T-cell (primary cell): ENCODE data around the gene PLCG2. TPM values are rescaled to one million over a fixed set of nuclear protein-coding genes. Genes with fewer than 3 reads are reported as not detected.
"Not testable (repeated sequence)": the region's sequence is repeated elsewhere in the genome, so short reads cannot be mapped to it uniquely, and the experiment has no call there.

Experiments used
- ATAC-seq, 4 experiments: fragments of 200-7000 bp in 3 of 4; fragments of 150-1000 bp in 1 of 4; cut with Tn5 transposase; replicated peaks in 1 of 4; 1 replicate in 3 of 4; 2 replicates in 1 of 4; pipeline ENCODE4 v1.10.0; 2021; ENCODE audit warnings: moderate library complexity in 3 of 4, mild to moderate bottlenecking in 2 of 4, moderate number of reproducible peaks in 1 of 4
- CTCF ChIA-PET, 2 donors: fragments of 300-600 bp; sonication (Branson Sonifier 250); formaldehyde crosslinking; loops; one replicate each; lab custom pipeline; 2022; ENCODE audit warnings: antibody characterized with exemption in 2 of 2; lab: Charles Lee
- POLR2A ChIA-PET, 2 donors: fragments of 300-600 bp; sonication (Branson Sonifier 250); formaldehyde crosslinking; loops; one replicate each; lab custom pipeline; 2022; ENCODE audit warnings: antibody characterized with exemption in 2 of 2; lab: Charles Lee
- DNase-seq, 35 experiments: peaks; one replicate each; pipeline versions ENCODE4 v3.0.0 to v3.0.0-alpha.2; 2013 to 2023
- H3K27ac ChIP-seq: one replicate; pipeline ENCODE4 v1.5.1; 2013; ENCODE audit warnings: low read length
- H3K27me3 ChIP-seq, 2 experiments: replicated peaks in 1 of 2; 1 replicate in 1 of 2; 2 replicates in 1 of 2; pipeline versions ENCODE4 v1.6.1 to v1.7.0; 2013; ENCODE audit warnings: low read length in 1 of 2, mixed read lengths in 1 of 2; ENCODE audit not compliant: control insufficient read depth in 2 of 2, insufficient read depth in 2 of 2; ENCODE audit errors: extremely low read depth in 1 of 2
- H3K36me3 ChIP-seq, 2 donors: 1 replicate in 1 of 2; 2 replicates in 1 of 2; pipeline versions ENCODE4 v1.6.1 to v1.7.0; 2013; ENCODE audit warnings: low read length in 1 of 2; ENCODE audit not compliant: control insufficient read depth in 2 of 2, insufficient read depth in 1 of 2; ENCODE audit errors: extremely low read depth in 1 of 2
- H3K4me1 ChIP-seq, 2 experiments: 1 replicate in 1 of 2; 2 replicates in 1 of 2; pipeline versions ENCODE4 v1.6.1 to v1.7.0; 2013; ENCODE audit warnings: low read length in 2 of 2, mixed read lengths in 1 of 2; ENCODE audit not compliant: insufficient read depth in 2 of 2, control insufficient read depth in 1 of 2; ENCODE audit errors: extremely low read depth in 1 of 2
- H3K4me3 ChIP-seq, 2 donors: 1 replicate in 1 of 2; 2 replicates in 1 of 2; pipeline versions ENCODE4 v1.5.1 to v1.7.0; 2013; ENCODE audit warnings: mild to moderate bottlenecking in 2 of 2, low read length in 1 of 2, moderate library complexity in 1 of 2; ENCODE audit not compliant: control insufficient read depth in 1 of 2; ENCODE audit errors: extremely low read depth in 1 of 2
- H3K9me3 ChIP-seq: 2 replicates; pipeline ENCODE4 v1.7.0; 2013
- H3K27ac Mint-ChIP-seq, 2 donors: one replicate each; pipeline ENCODE4 v1.8.0; 2020 to 2021; ENCODE audit warnings: mild to moderate bottlenecking in 2 of 2, mixed read lengths in 2 of 2
- H3K27me3 Mint-ChIP-seq, 2 donors: one replicate each; pipeline ENCODE4 v1.8.0; 2021 to 2022; ENCODE audit warnings: mixed read lengths in 2 of 2
- H3K36me3 Mint-ChIP-seq: one replicate; pipeline ENCODE4 v1.8.0; 2021; ENCODE audit warnings: mixed read lengths
- H3K4me1 Mint-ChIP-seq, 3 donors: one replicate each; pipeline ENCODE4 v1.8.0; 2020 to 2022; ENCODE audit warnings: mixed read lengths in 3 of 3, mild to moderate bottlenecking in 1 of 3
- H3K4me3 Mint-ChIP-seq, 3 donors: one replicate each; pipeline ENCODE4 v1.8.0; 2020 to 2022; ENCODE audit warnings: mild to moderate bottlenecking in 3 of 3, mixed read lengths in 3 of 3, moderate library complexity in 3 of 3
- H3K9me3 Mint-ChIP-seq, 3 donors: one replicate each; pipeline ENCODE4 v1.8.0; 2020 to 2022; ENCODE audit warnings: mixed read lengths in 3 of 3
- WGBS: methylation state at CpG from one replicate; pipeline ENCODE4 v1.1.5; 2013; ENCODE audit warnings: missing lambda C conversion rate; ENCODE audit not compliant: insufficient coverage; 5-methylcytosine and 5-hydroxymethylcytosine counted together
- total RNA-seq, 35 experiments: library from RNA in 6 of 35; stranded (reverse) in 6 of 35; fragments of 120-200 nt in 1 of 35; gene quantifications; one replicate each; pipeline versions ENCODE4 v1.2.1 to v1.2.4 and lab custom pipeline; 2013 to 2026

The PLCG2 gene
- total RNA-seq, 5 donors from 2014 or later (not counting 1 experiment from before 2014, with no cell fraction given) = 7.5 to 27.1 (median 12.1) TPM

DNA sequence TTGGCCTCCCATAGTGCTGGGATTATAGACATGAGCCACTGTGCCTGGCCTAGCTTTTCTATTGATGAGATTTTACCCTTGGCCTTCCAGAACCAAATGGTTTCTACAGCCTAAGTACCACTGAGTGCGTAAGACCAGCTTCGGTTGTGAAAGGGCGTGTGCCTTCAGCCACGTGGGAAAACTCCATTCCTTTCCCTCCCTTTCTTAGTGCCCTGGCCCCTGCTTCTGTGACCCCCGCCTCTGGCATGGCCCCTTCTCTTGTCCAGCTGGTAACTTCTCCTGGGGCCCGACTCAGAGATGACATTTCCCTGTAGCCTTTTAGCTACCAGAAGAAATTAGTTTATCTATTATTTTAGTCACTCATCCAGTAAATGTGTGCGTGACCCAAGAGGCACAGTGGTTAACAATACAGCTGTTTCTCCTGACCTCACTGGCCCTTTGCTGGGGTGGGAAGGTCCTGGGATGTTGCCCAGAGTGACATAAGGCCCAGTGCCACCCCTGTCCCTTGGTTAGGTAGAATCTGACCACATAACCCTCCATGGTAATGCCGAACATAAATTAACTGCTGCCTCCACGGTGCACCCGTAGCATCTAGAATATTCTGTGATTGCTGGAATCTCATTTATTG lies 97.3 kb downstream of the PLCG2 start:
- Histone ChIP-seq H3K27me3 (no peaks in the 10 kb centered on the region), H3K4me3 (no peak overlapping the region), H3K9me3 (no peaks in the 10 kb centered on the region), H3K27ac (no peak overlapping the region), H3K36me3 (no peaks in the 10 kb centered on the region), H3K4me1 (peaks cover 0 to 12% of the 10 kb centered on the region in 2 experiments)
- no peak overlapping the region for H3K27ac Mint-ChIP-seq
- no peaks in the 10 kb centered on the region for H3K36me3 Mint-ChIP-seq
- ATAC-seq (no peak), DNase-seq (no peak)
- 91% methylated on average over 7 of the region's 10 CpGs for WGBS
- H3K4me1 Mint-ChIP-seq = peaks cover 0 to 16% (median 13%) of the 10 kb centered on the region in 3 donors
- CTCF ChIA-PET = interaction anchor here (0.5 to 1.0 kb wide), 2 partner anchors 355 to 511 kb away, joined by 3 to 6 read pairs; no protein-coding TSS in a partner anchor
- POLR2A ChIA-PET = no interaction called here
- H3K9me3 Mint-ChIP-seq = no peaks in the 10 kb centered on the region
- no peak overlapping the region for H3K4me3 Mint-ChIP-seq
- H3K27me3 Mint-ChIP-seq = peaks cover 0 to 5% of the 10 kb centered on the region in 2 donors

DNA sequence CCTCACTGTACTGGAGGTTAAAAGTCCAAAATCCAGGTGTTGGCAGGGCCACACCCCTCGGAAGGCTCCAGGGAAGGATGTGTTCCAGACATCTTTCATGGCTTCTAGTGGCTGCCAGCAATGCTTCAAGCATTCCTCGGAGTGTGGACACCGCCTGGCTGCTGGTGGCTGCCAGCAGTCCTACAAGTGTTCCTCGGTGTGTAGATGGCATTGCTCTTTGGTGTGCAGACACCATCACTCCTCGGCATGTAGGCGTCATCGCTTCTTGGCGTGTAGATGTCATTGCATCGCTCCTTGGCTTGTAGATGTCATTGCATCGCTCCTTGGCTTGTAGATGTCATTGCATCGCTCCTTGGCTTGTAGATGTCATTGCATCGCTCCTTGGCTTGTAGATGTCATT lies 98.4 kb downstream of the PLCG2 start:
- H3K9me3 Mint-ChIP-seq, H3K27ac Mint-ChIP-seq, H3K27ac ChIP-seq, H3K27me3 ChIP-seq, H3K4me3 Mint-ChIP-seq, H3K36me3 Mint-ChIP-seq, H3K36me3 ChIP-seq, H3K9me3 ChIP-seq, ATAC-seq, H3K4me3 ChIP-seq, POLR2A ChIA-PET, H3K27me3 Mint-ChIP-seq, CTCF ChIA-PET, DNase-seq: not testable (repeated sequence)
- H3K4me1 ChIP-seq = peaks cover 0 to 10% of the 10 kb centered on the region in 2 experiments
- H3K4me1 Mint-ChIP-seq = peaks cover 0 to 14% (median 9%) of the 10 kb centered on the region in 3 donors
- 95% methylated on average over 12 of the region's 12 CpGs for whole genome bisulfite sequencing

- H3K4me1 Mint-ChIP-seq = peaks cover 0 to 6% (median 3%) of the 10 kb centered on the region in 3 donors
- H3K4me3 Mint-ChIP-seq = no peak overlapping the region
- H3K9me3 Mint-ChIP-seq = no peaks in the 10 kb centered on the region
- Histone ChIP-seq H3K4me1 (peaks cover 0 to 6% of the 10 kb centered on the region in 2 experiments), H3K4me3 (no peak overlapping the region), H3K27ac (no peak overlapping the region), H3K27me3 (no peaks in the 10 kb centered on the region), H3K9me3 (no peaks in the 10 kb centered on the region), H3K36me3 (no peaks in the 10 kb centered on the region)
- H3K27ac Mint-ChIP-seq = no peak overlapping the region
- H3K27me3 Mint-ChIP-seq = peaks cover 0 to 5% of the 10 kb centered on the region in 2 donors
- ChIA-PET POLR2A (no interaction called here), CTCF (no interaction called here)
- 91% methylated on average over 10 of the region's 10 CpGs for WGBS
- no peaks in the 10 kb centered on the region for H3K36me3 Mint-ChIP-seq
- DNase-seq = no peak
- no peak for ATAC-seq
Measured at GRCh38 chr16:81878529-81878928, 99.4 kb downstream of the PLCG2 start.

GRCh38 chr16:81879625-81880024 lies 100.5 kb downstream of the PLCG2 start:
- 88% methylated on average over 4 of the region's 7 CpGs for WGBS
- H3K27me3 ChIP-seq = no peaks in the 10 kb centered on the region
- Mint-ChIP-seq H3K4me3 (no peak overlapping the region), H3K4me1 (no peaks in the 10 kb centered on the region), H3K9me3 (no peaks in the 10 kb centered on the region), H3K27me3 (peaks cover 0 to 5% of the 10 kb centered on the region in 2 donors), H3K36me3 (no peaks in the 10 kb centered on the region), H3K27ac (no peak overlapping the region)
- POLR2A ChIA-PET = no interaction called here
- H3K9me3 ChIP-seq = no peaks in the 10 kb centered on the region
- DNase-seq (no peak), ATAC-seq (no peak)
- no peaks in the 10 kb centered on the region for H3K36me3 ChIP-seq
- no peak overlapping the region for H3K27ac ChIP-seq
- H3K4me3 ChIP-seq = no peak overlapping the region
- CTCF ChIA-PET = no interaction called here
- no peaks in the 10 kb centered on the region for H3K4me1 ChIP-seq

- Histone ChIP-seq H3K4me1 (no peaks in the 10 kb centered on the region), H3K4me3 (no peak overlapping the region), H3K9me3 (no peaks in the 10 kb centered on the region), H3K27ac (no peak overlapping the region), H3K27me3 (no peaks in the 10 kb centered on the region), H3K36me3 (no peaks in the 10 kb centered on the region)
- Mint-ChIP-seq H3K27ac (no peak overlapping the region), H3K4me3 (no peak overlapping the region), H3K27me3 (no peaks in the 10 kb centered on the region), H3K4me1 (no peaks in the 10 kb centered on the region), H3K36me3 (no peaks in the 10 kb centered on the region), H3K9me3 (no peaks in the 10 kb centered on the region)
- ATAC-seq (no peak), DNase-seq (no peak)
- 92% methylated on average over 11 of the region's 13 CpGs for WGBS
- CTCF ChIA-PET = no interaction called here
- POLR2A ChIA-PET = no interaction called here
Measured at GRCh38 chr16:81880816-81881215, 101.7 kb downstream of the PLCG2 start.

DNA sequence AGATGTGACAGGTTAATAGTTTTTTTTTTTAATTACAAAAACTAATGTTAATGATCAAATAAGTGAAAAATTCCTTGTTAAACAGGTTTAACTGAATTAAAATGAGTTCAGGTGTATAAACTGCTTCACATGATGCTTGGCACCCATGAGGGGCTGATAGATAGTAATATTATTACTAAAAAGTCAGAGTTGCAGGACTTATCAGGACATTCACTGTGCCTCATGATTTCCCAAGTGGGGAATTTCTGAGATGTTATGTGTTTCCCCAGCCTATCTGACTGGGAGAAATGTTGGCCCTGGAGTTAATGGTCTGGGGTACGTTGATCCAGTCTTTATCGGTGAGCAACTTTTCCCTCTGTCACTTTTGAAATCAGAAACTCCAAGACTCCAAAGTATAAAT lies 102.1 kb downstream of the PLCG2 start:
- Histone ChIP-seq H3K4me1 (no peaks in the 10 kb centered on the region), H3K27me3 (no peaks in the 10 kb centered on the region), H3K9me3 (no peaks in the 10 kb centered on the region), H3K36me3 (no peaks in the 10 kb centered on the region), H3K27ac (no peak overlapping the region), H3K4me3 (no peak overlapping the region)
- no peaks in the 10 kb centered on the region for H3K36me3 Mint-ChIP-seq
- H3K4me3 Mint-ChIP-seq = no peak overlapping the region
- DNase-seq (no peak), ATAC-seq (no peak)
- H3K27me3 Mint-ChIP-seq = no peaks in the 10 kb centered on the region
- H3K27ac Mint-ChIP-seq = no peak overlapping the region
- no peaks in the 10 kb centered on the region for H3K9me3 Mint-ChIP-seq
- CTCF ChIA-PET = interaction anchor here in 1 of 2 donors (0.6 kb wide), 1 partner anchor 41 kb away, joined by 3 read pairs; no protein-coding TSS in a partner anchor
- POLR2A ChIA-PET = no interaction called here
- WGBS = no CpG with 5 or more reads among the region's 2 CpGs
- no peaks in the 10 kb centered on the region for H3K4me1 Mint-ChIP-seq
